K562 (cell line): Measurements from ENCODE around the gene NDUFA6. TPM values are rescaled to one million over a fixed set of nuclear protein-coding genes. Genes with fewer than 3 reads are reported as not detected.

Experiments used
- ATAC-seq: fragments of 200-7000 bp; cut with Tn5 transposase; 3 replicates; pipeline ENCODE4 v1.9.1; 2020; ENCODE audit warnings: moderate library complexity
- BruUV-seq: library from RNA; stranded (reverse); fragments of 400-500 nt; replicated peaks from 2 replicates; lab custom pipeline; 2021; lab: Mats Ljungman, UMichigan
- CTCF ChIA-PET: fragments of 300-600 bp; formaldehyde crosslinking; extraction: SDS; loops from one replicate; lab custom pipeline; 2021; ENCODE audit warnings: low intra/inter-chr PET ratio; lab: Yijun Ruan, JAX
- POLR2A ChIA-PET: fragments of 300-600, 350-650 bp; sonication (Branson Sonifier 250); formaldehyde crosslinking; extraction: SDS; loops from one replicate; lab custom pipeline; 2021; ENCODE audit warnings: antibody characterized with exemption, inconsistent platforms; lab: Yijun Ruan, JAX
- DNase-seq, 4 experiments: peaks; one replicate each; pipeline versions ENCODE4 v3.0.0 to v3.0.0-alpha.2; 2011 to 2018; ENCODE audit warnings: low spot score in 3 of 4, mixed read lengths in 3 of 4; ENCODE audit errors: extremely low read depth in 1 of 4
- FAIRE-seq: peaks from 2 replicates; lab custom pipeline; 2011; peaks lifted over from hg19 to GRCh38; lab: Jason Lieb, UNC
- H2AFZ ChIP-seq: 2 replicates; pipeline ENCODE4 v1.6.0; 2011; ENCODE audit warnings: low read depth, low read length, control low read depth, inconsistent platforms
- H3K27ac ChIP-seq: fragments of 200-600 bp; 3 replicates; pipeline ENCODE4 v1.8.0; 2011; ENCODE audit warnings: low read depth, mild to moderate bottlenecking, control low read depth, inconsistent platforms, low read length, moderate library complexity, mixed read lengths; ENCODE audit errors: extremely low read depth
- H3K27me3 ChIP-seq, 2 experiments: fragments of 300-600 bp in 1 of 2; 2 replicates in 1 of 2; 3 replicates in 1 of 2; pipeline versions ENCODE4 v1.6.0 to v1.8.0; 2011; ENCODE audit warnings: inconsistent platforms in 2 of 2, low read length in 2 of 2, mild to moderate bottlenecking in 1 of 2, mixed read lengths in 1 of 2, moderate library complexity in 1 of 2; ENCODE audit not compliant: control insufficient read depth in 2 of 2, insufficient read depth in 2 of 2
- H3K36me3 ChIP-seq: fragments of 300-600 bp; 3 replicates; pipeline ENCODE4 v1.8.0; 2011; ENCODE audit warnings: mild to moderate bottlenecking, low read length, inconsistent platforms; ENCODE audit not compliant: control insufficient read depth, insufficient read depth
- H3K4me1 ChIP-seq, 2 experiments: fragments of 200-600 bp in 1 of 2; replicated peaks in 1 of 2; 2 replicates in 1 of 2; 3 replicates in 1 of 2; pipeline versions ENCODE4 v1.5.1 to v1.8.0; 2011; ENCODE audit warnings: inconsistent platforms in 2 of 2, low read length in 2 of 2, mild to moderate bottlenecking in 1 of 2, mixed read lengths in 1 of 2, moderate library complexity in 1 of 2; ENCODE audit not compliant: control insufficient read depth in 2 of 2, insufficient read depth in 2 of 2
- H3K4me2 ChIP-seq: 2 replicates; pipeline ENCODE4 v1.6.1; 2011; ENCODE audit warnings: low read length, control low read depth, inconsistent platforms, mixed read lengths; ENCODE audit not compliant: insufficient read depth
- H3K4me3 ChIP-seq: fragments of 200-600 bp; sonication (generic), shearing (Covaris generic); 2 replicates; pipeline ENCODE4 v1.5.1; 2016; ENCODE audit warnings: control low read depth, inconsistent platforms
- H3K79me2 ChIP-seq: fragments of 200-600 bp; 3 replicates; pipeline ENCODE4 v1.8.0; 2011; ENCODE audit warnings: low read length, inconsistent platforms; ENCODE audit not compliant: control insufficient read depth, insufficient read depth
- H3K9ac ChIP-seq, 2 experiments: 2 replicates each; pipeline versions ENCODE4 v1.6.0 to v1.6.1; 2011; ENCODE audit warnings: low read depth in 2 of 2, low read length in 2 of 2, control low read depth in 1 of 2, inconsistent platforms in 1 of 2, mild to moderate bottlenecking in 1 of 2, mixed read lengths in 1 of 2; ENCODE audit not compliant: insufficient read depth in 1 of 2
- H3K9me1 ChIP-seq: one replicate; pipeline ENCODE4 v1.6.0; 2011; ENCODE audit warnings: inconsistent platforms, mild to moderate bottlenecking, low read length, moderate library complexity; ENCODE audit not compliant: control insufficient read depth, insufficient read depth
- H3K9me3 ChIP-seq: replicated peaks from 2 replicates; pipeline ENCODE4 v1.5.1; 2011; ENCODE audit warnings: low read depth, low read length, inconsistent platforms; ENCODE audit not compliant: control insufficient read depth, insufficient read depth
- H4K20me1 ChIP-seq: replicated peaks from 2 replicates; pipeline ENCODE4 v1.6.1; 2011; ENCODE audit warnings: low read length, inconsistent platforms, mixed read lengths; ENCODE audit not compliant: control insufficient read depth, insufficient read depth
- BRD9 ChIP-seq: fragments of 450-650 bp; IDR thresholded peaks from 2 replicates; pipeline ENCODE4 v1.6.1; 2018; ENCODE audit warnings: low read depth; ENCODE audit not compliant: partially characterized antibody
- ELK1 ChIP-seq: sonication (generic); formaldehyde crosslinking; IDR thresholded peaks from 2 replicates; pipeline ENCODE4 v1.8.1; 2022; ENCODE audit warnings: missing genetic modification reagents
- GMEB1 ChIP-seq: fragments of 250-450 bp; sonication (Bioruptor Pico); IDR thresholded peaks from 2 replicates; pipeline ENCODE4 v1.4.0; 2020; ENCODE audit warnings: mild to moderate bottlenecking
- GTF2B ChIP-seq: IDR thresholded peaks from 2 replicates; pipeline ENCODE4 v1.6.1; 2011; ENCODE audit not compliant: insufficient read length; ENCODE audit errors: extremely low read depth
- RBM25 ChIP-seq: fragments of 200-400 bp; formaldehyde crosslinking; IDR thresholded peaks from 2 replicates; pipeline ENCODE4 v1.6.1; 2018; ENCODE audit warnings: low read length, low read depth, moderate library complexity; ENCODE audit not compliant: severe bottlenecking
- TCF7 ChIP-seq: sonication (generic); IDR thresholded peaks from 2 replicates; pipeline ENCODE4 v1.6.1; 2016; ENCODE audit warnings: antibody characterized with exemption, borderline replicate concordance
- USF2 ChIP-seq: sonication (generic); formaldehyde crosslinking; IDR thresholded peaks from 2 replicates; pipeline ENCODE4 v1.5.0; 2020; ENCODE audit warnings: missing genetic modification reagents
- ZFP1 ChIP-seq: fragments of 450-650 bp; formaldehyde crosslinking; IDR thresholded peaks from 2 replicates; pipeline ENCODE4 v1.4.0; 2020; ENCODE audit warnings: mild to moderate bottlenecking, mixed read lengths
- ZNF263 ChIP-seq: sonication (generic); formaldehyde crosslinking; IDR thresholded peaks from 2 replicates; pipeline ENCODE4 v1.8.0; 2022; ENCODE audit warnings: mild to moderate bottlenecking, missing genetic modification reagents, borderline replicate concordance
- ZNF76 ChIP-seq: fragments of 250-450 bp; sonication (Bioruptor Pico); IDR thresholded peaks from 2 replicates; pipeline ENCODE4 v1.4.0; 2020; ENCODE audit warnings: mild to moderate bottlenecking, moderate library complexity, borderline replicate concordance
- WGBS: fragments of 100-300 bp; shearing (Covaris generic); methylation state at CpG from one replicate; pipeline ENCODE4 v1.1.6; 2016; ENCODE audit warnings: low coverage, mixed read lengths; ENCODE audit not compliant: insufficient coverage; ENCODE audit errors: missing lambda C conversion rate; 5-methylcytosine and 5-hydroxymethylcytosine counted together
- in situ Hi-C: fragments of 300-500 bp; cut with MboI; formaldehyde crosslinking; loops from 4 replicates; pipeline ENCODE4 v1.15.0; 2018; ENCODE audit warnings: inconsistent platforms, mixed read lengths
- intact Hi-C: fragments of 100-400 bp; cut with micrococcal nuclease; formaldehyde crosslinking; loops from 2 replicates; pipeline ENCODE4 v1.14.2; 2022
- polyA plus RNA-seq, 8 experiments: library from polyadenylated mRNA; depleted of rRNA in 4 of 8; stranded (reverse) in 5 of 8; unstranded in 3 of 8; fragments of >200 nt; fragmentation: Nextera tagmentation in 2 of 8; fragmentation: Illumina TruSeq in 1 of 8; extraction: Ambion mirVana in 2 of 8; extraction: Trizol in 1 of 8; gene quantifications; 2 replicates each; pipeline versions ENCODE4 v1.2.1 to v1.2.3, GENCODE V29; 2011 to 2014; ENCODE audit warnings: inconsistent platforms in 1 of 8, missing spikeins in 1 of 8
- total RNA-seq, 7 experiments: library from RNA; depleted of rRNA in 6 of 7; stranded (reverse); fragments of >200 nt in 6 of 7; fragmentation: Illumina TruSeq in 2 of 7; extraction: Trizol in 2 of 7; gene quantifications; 2 replicates each; pipeline versions ENCODE4 v1.2.1 to v1.2.3, GENCODE V29; 2011 to 2021; ENCODE audit warnings: low replicate concordance in 1 of 7

Gene NDUFA6
- total and polyA plus RNA-seq, 9 of the 15 experiments (the other 6 are each of a cell fraction or from before 2014, with no cell fraction given) = 90.0 to 474 (median 128) TPM

GRCh38 chr22:42074846-42075676 is 15.5 kb downstream of the NDUFA6 start (continued):
- TF ChIP-seq TCF7 = no peak

GRCh38 chr22:42074132-42074811 is 16.3 kb downstream of the NDUFA6 start, which contains the start of gene PHETA2:
Gene PHETA2 (plus strand): TSS chr22:42074248. CDS start chr22:42077294, 3,046 bp downstream.
- no peak within 1 kb of the TSS for H3K27ac ChIP-seq
- H3K27me3 ChIP-seq = no peaks in the 10 kb centered on the region
- no peak within 1 kb of the TSS for H3K4me2 ChIP-seq
- no peak within 1 kb of the TSS for H2AFZ ChIP-seq
- H3K9me1 ChIP-seq = no peaks in the 10 kb centered on the region
- FAIRE-seq (no peak), DNase-seq (no peak), ATAC-seq (no peak)
- no peak for TF ChIP-seq GTF2B
- no peak for TF ChIP-seq ZFP1 (CRISPR knock-in tag)
- TF ChIP-seq ZNF263 (CRISPR knock-in tag) = no peak
- no peak for TF ChIP-seq RBM25
- no peak for TF ChIP-seq ELK1 (CRISPR knock-in tag)
- TF ChIP-seq GMEB1 (CRISPR knock-in tag) = no peak
- no peak for TF ChIP-seq ZNF76 (CRISPR knock-in tag)
- no peak for TF ChIP-seq BRD9
- TF ChIP-seq USF2 (CRISPR knock-in tag) = no peak
- CTCF ChIA-PET = no interaction called here
- POLR2A ChIA-PET = no interaction called here
- no peaks in the 10 kb centered on the region for H4K20me1 ChIP-seq
- H3K9ac ChIP-seq = peak within 1 kb of the TSS in 1 of 2 experiments; percentile 35; a peak in 1 of 4 replicates
- H3K79me2 ChIP-seq = peaks cover 13% of the 10 kb centered on the region
- BruUV-seq = no TSS peak
- intact Hi-C loops = loop anchor here (10.0 kb wide), 1 partner anchor 109 kb away; the partner anchor contains the start of gene SEPTIN3
- H3K4me3 ChIP-seq = no peak within 1 kb of the TSS
- peaks cover 24 to 47% of the 10 kb centered on the region in 2 experiments for H3K4me1 ChIP-seq
- 93% methylated on average over 3 of the region's 55 CpGs for WGBS
- H3K36me3 ChIP-seq = no peaks in the 10 kb centered on the region
- in situ Hi-C loops = no loop called here
- H3K9me3 ChIP-seq = no peaks in the 10 kb centered on the region
